Panc1 (cell line): ENCODE measurements around the gene STAMBP. TPM values are rescaled to one million over a fixed set of nuclear protein-coding genes. Genes with fewer than 3 reads are reported as not detected.

Experiments used
- ATAC-seq: fragments of 200-7000 bp; cut with Tn5 transposase; 2 replicates; pipeline ENCODE4 v1.9.1; 2020; ENCODE audit warnings: mild to moderate bottlenecking, moderate library complexity
- BruUV-seq: library from RNA; stranded (reverse); fragments of 400-500 nt; replicated peaks from 2 replicates; lab custom pipeline; 2021; lab: Mats Ljungman, UMichigan
- CTCF ChIA-PET: fragments of 300-600 bp; sonication (Branson Sonifier 250); formaldehyde crosslinking; loops from one replicate; lab custom pipeline; 2022; ENCODE audit warnings: antibody characterized with exemption; lab: Charles Lee
- POLR2A ChIA-PET: fragments of 300-600 bp; sonication (Branson Sonifier 250); formaldehyde crosslinking; loops from one replicate; lab custom pipeline; 2022; ENCODE audit warnings: antibody characterized with exemption; lab: Charles Lee
- DNase-seq: peaks from one replicate; pipeline ENCODE4 v3.0.0-alpha.2; 2010; ENCODE audit warnings: low read depth, low spot score
- H3K27ac ChIP-seq: 2 replicates; pipeline ENCODE4 v1.5.1; 2011; ENCODE audit warnings: mild to moderate bottlenecking, low read length, inconsistent platforms
- H3K27me3 ChIP-seq: fragments of 200-500 bp; sonication (Bioruptor generic); 2 replicates; pipeline ENCODE4 v1.6.0; 2014; ENCODE audit warnings: low read length, inconsistent platforms; ENCODE audit not compliant: control insufficient read depth, insufficient read depth
- H3K36me3 ChIP-seq: fragments of 200-500 bp; sonication (Bioruptor generic); 2 replicates; pipeline ENCODE4 v1.5.1; 2014; ENCODE audit warnings: inconsistent platforms, mild to moderate bottlenecking, low read length, moderate library complexity; ENCODE audit not compliant: control insufficient read depth, insufficient read depth
- H3K4me1 ChIP-seq: 2 replicates; pipeline ENCODE4 v1.5.1; 2011; ENCODE audit warnings: inconsistent platforms, mild to moderate bottlenecking, low read length, moderate library complexity; ENCODE audit not compliant: control insufficient read depth, insufficient read depth
- H3K4me3 ChIP-seq, 2 experiments: 2 replicates each; pipeline ENCODE4 v1.5.1; 2011 to 2012; ENCODE audit warnings: low read depth in 2 of 2, low read length in 2 of 2, mild to moderate bottlenecking in 2 of 2, inconsistent platforms in 1 of 2, moderate library complexity in 1 of 2
- H3K9me3 ChIP-seq: fragments of 200-500 bp; sonication (Bioruptor generic); 2 replicates; pipeline ENCODE4 v1.5.1; 2014; ENCODE audit warnings: low read depth, mild to moderate bottlenecking, inconsistent platforms, low read length, moderate library complexity; ENCODE audit not compliant: control insufficient read depth, insufficient read depth
- CTCF ChIP-seq: fragments of 450-650 bp; IDR thresholded peaks from 2 replicates; pipeline ENCODE4 v1.5.1; 2017; ENCODE audit warnings: mild to moderate bottlenecking
- POLR2AphosphoS5 ChIP-seq: IDR thresholded peaks from 2 replicates; pipeline ENCODE4 v1.6.1; 2012; ENCODE audit warnings: mild to moderate bottlenecking, low read depth, low read length, moderate library complexity
- SIN3A ChIP-seq: IDR thresholded peaks from 2 replicates; pipeline ENCODE4 v1.6.1; 2012; ENCODE audit warnings: low read depth, mild to moderate bottlenecking, low read length, moderate library complexity, borderline replicate concordance; ENCODE audit not compliant: insufficient read depth
- TCF7L2 ChIP-seq: IDR thresholded peaks from 2 replicates; pipeline ENCODE4 v1.6.1; 2011; ENCODE audit warnings: mild to moderate bottlenecking, low read depth, low read length, inconsistent platforms
- in situ Hi-C: cut with HindIII; loops from 2 replicates; pipeline ENCODE4 v1.10.0; 2016; ENCODE audit warnings: low sequenced_read_pairs, low pct_unique_long_range_greater_than_20kb
- intact Hi-C: fragments of 100-400 bp; cut with micrococcal nuclease; formaldehyde crosslinking; loops from one replicate; pipeline ENCODE4 v1.10.0; 2022; ENCODE audit not compliant: unreplicated experiment
- total RNA-seq: library from RNA; stranded (reverse); gene quantifications from one replicate; pipeline ENCODE4 v1.2.1, GENCODE V29; 2021; ENCODE audit not compliant: unreplicated experiment
- TF ChIP-seq, protein P1 (sequence below), 2 experiments: IDR thresholded peaks; 2 replicates each; pipeline ENCODE4 v1.6.1; 2011 to 2012; ENCODE audit warnings: low read depth in 2 of 2, control low read depth in 1 of 2, low read length in 1 of 2, mild to moderate bottlenecking in 1 of 2, moderate library complexity in 1 of 2; ENCODE audit not compliant: insufficient read depth in 1 of 2

Gene STAMBP
- total RNA-seq, 1 experiment from 2014 or later, result 49.0 TPM

DNA sequence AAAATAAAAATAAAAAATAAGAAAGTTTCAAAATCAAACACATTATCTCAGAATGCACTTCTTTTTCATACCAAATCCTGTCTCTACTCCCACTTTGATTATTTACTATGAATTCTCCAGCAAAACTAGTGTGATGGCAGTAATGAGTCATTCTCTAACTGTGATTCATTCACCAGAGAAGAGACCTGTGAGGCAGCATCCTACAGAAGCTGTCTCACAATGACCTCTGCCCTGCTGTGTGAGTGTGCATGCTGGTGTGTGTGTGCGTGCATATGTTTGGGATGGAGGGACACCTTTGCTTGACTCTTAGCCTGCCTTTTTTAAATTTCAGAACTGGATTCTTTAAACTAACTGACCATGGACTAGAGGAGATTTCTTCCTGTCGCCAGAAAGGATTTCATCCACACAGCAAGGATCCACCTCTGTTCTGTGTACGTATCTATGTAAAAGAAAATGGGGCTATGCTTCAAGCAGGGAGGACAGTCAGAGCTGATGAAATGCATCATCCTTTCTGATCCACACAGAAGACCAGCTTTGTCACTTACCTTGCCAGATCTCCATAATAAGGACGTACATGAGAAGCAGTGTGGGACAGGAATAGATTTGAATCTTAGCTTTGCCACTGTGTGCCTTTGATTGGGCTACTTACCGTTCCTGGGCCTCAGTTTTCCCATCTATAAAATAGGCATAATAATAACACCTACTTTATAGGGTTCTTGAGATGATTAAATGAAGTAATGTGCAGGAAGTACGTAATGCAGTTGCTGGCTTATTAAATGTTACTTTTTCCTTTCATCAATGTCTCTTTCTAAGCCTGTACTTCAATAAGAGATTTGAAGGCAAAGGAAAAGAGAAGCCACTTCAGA lies 31.2 kb downstream of the STAMBP start:
- no TSS peak for BruUV-seq
- Histone ChIP-seq H3K9me3 (no peaks in the 10 kb centered on the region), H3K36me3 (peaks cover 19% of the 10 kb centered on the region), H3K27ac (no peak overlapping the region), H3K27me3 (no peaks in the 10 kb centered on the region), H3K4me3 (no peak overlapping the region), H3K4me1 (no peaks in the 10 kb centered on the region)
- in situ Hi-C loops (no loop called here), intact Hi-C loops (no loop called here)
- TF ChIP-seq, protein P1, sequence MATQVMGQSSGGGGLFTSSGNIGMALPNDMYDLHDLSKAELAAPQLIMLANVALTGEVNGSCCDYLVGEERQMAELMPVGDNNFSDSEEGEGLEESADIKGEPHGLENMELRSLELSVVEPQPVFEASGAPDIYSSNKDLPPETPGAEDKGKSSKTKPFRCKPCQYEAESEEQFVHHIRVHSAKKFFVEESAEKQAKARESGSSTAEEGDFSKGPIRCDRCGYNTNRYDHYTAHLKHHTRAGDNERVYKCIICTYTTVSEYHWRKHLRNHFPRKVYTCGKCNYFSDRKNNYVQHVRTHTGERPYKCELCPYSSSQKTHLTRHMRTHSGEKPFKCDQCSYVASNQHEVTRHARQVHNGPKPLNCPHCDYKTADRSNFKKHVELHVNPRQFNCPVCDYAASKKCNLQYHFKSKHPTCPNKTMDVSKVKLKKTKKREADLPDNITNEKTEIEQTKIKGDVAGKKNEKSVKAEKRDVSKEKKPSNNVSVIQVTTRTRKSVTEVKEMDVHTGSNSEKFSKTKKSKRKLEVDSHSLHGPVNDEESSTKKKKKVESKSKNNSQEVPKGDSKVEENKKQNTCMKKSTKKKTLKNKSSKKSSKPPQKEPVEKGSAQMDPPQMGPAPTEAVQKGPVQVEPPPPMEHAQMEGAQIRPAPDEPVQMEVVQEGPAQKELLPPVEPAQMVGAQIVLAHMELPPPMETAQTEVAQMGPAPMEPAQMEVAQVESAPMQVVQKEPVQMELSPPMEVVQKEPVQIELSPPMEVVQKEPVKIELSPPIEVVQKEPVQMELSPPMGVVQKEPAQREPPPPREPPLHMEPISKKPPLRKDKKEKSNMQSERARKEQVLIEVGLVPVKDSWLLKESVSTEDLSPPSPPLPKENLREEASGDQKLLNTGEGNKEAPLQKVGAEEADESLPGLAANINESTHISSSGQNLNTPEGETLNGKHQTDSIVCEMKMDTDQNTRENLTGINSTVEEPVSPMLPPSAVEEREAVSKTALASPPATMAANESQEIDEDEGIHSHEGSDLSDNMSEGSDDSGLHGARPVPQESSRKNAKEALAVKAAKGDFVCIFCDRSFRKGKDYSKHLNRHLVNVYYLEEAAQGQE (IDR thresholded peaks at IDR 0.05; ENCODE audit: insufficient read depth in 1 of 2, low read depth in 2 of 2, low read length in 1 of 2), result no peak
- TF ChIP-seq POLR2AphosphoS5 (no peak), TCF7L2 (no peak), CTCF (no peak), SIN3A (no peak)
- CTCF ChIA-PET, result no interaction called here
- POLR2A ChIA-PET, result no interaction called here
- DNase-seq (peak; percentile 46), ATAC-seq (peak; percentile 71; the same call in 1 of the 2 replicates)

GRCh38 chr2:73862987-73863386 lies 34.2 kb downstream of the STAMBP start:
- in situ Hi-C loops (no loop called here), intact Hi-C loops (no loop called here)
- Histone ChIP-seq H3K9me3 (no peaks in the 10 kb centered on the region), H3K4me3 (no peak overlapping the region), H3K27ac (no peak overlapping the region), H3K27me3 (no peaks in the 10 kb centered on the region), H3K36me3 (peaks cover 19% of the 10 kb centered on the region), H3K4me1 (no peaks in the 10 kb centered on the region)
- DNase-seq (no peak), ATAC-seq (no peak)
- TF ChIP-seq CTCF, result no peak
- TF ChIP-seq POLR2AphosphoS5, result no peak
- no peak for TF ChIP-seq TCF7L2
- TF ChIP-seq SIN3A, result no peak
- TF ChIP-seq, protein P1 (IDR thresholded peaks at IDR 0.05; ENCODE audit: insufficient read depth in 1 of 2, low read depth in 2 of 2, low read length in 1 of 2), result no peak
- ChIA-PET POLR2A (no interaction called here), CTCF (no interaction called here)
- BruUV-seq, result no TSS peak
